ENCODE results near the gene PPID. TPM values are rescaled to one million over a fixed set of nuclear protein-coding genes. Genes with fewer than 3 reads are reported as not detected.
"Not testable (repeated sequence)": the region's sequence is repeated elsewhere in the genome, so short reads cannot be mapped to it uniquely, and the experiment has no call there.

PPID gene
- polyA plus RNA-seq, 1 donor = 43.6 TPM

DNA sequence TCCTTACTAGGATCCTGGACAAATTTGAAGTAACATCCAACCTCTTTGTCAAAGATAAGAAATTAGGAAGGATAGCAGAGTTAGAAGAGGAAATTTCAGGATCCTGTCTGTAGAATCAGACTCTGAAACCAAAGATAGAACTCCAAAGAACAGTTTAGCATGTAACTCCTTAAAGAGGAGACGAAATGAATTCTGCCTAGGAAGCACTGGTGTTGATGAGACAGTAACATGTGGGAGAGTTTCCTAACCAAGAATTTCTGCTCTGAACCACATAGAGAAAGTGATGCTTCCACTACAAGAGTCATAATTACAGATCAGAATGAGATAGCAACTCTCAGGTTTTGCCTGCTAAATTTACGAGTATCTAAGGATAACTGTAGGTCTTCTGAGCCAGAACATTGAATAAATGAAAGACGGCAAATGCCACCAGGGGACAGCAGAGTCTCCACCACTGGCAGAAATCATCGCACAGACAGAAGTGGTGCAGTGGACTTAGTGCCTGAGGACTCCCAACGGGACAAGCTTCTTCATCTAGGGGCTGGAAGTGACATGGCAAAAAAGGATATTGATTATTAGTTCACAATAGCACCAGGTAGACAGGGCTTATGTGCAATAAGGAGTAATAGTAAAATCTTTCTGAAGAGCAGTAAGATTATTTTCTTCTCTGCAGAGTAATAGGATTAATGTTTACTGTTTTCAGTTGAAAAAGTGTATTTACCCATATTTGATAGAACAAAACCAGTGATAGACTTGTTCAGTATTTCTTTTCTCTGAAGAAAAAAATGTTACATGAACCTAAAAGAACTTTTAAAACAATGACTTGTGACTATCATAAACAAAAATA lies 6.7 kb upstream of the PPID start:
- DNase-seq (ENCODE audit: low read depth) = no peak

DNA sequence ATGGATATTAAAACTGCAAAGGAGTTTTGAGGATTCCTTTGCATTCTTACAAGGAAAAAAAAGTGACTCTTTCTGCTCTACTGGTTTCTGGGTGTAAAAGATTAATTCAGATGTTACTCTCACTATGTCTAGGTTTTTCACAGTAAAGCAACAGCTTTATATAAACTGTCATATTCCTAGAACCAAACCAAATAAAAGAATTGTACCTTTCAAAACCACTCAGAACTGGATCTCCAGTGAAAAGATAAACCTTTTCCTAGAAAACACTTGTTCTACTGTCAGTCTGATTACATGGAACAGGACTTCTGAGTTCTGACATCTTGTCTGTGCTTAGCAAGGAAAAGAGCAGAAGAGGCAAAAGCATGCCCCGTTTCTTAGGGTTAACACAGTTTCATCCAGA lies 5.0 kb upstream of the PPID start:
- no peak for DNase-seq (ENCODE audit: low read depth)

DNA sequence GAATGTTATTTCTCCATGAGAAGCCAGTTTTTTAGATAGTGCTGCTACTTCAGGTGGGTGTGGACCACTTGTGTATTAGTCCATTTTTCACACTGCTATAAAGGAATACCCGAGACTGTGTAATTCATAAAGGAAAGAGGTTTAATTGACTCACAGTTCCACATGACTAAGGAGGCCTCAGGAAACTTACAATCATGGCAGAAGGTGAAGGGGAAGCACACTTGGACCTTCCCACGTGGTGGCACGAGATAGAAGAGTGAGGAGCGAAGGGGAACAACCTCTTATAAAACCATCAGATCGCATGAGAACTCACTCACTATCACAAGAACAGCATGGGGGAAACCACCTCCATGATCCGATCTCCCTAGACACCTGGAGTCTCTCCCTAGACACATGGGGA lies 3.4 kb upstream of the PPID start:
- no peak for DNase-seq (ENCODE audit: low read depth)

DNA sequence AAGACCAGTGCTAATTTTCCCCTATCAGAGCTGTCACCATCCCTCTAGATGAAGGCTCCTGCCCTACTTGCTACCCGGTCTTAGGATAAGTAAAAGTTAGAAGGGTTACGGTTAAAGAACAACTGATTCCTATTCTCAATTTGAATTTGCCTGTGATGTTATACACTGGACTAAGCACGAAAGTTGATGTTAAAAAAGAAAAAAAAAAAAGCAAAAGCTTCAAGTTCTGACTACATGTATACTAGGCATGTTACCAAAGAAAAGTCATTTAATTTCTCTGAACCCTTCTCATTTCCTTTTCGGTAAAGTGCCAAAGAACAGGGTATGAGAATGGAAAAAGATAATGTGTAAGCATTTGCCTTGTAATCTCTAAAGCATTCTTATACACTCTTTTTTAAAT lies 1.4 kb upstream of the PPID start:
- DNase-seq (ENCODE audit: low read depth) = no peak

DNA sequence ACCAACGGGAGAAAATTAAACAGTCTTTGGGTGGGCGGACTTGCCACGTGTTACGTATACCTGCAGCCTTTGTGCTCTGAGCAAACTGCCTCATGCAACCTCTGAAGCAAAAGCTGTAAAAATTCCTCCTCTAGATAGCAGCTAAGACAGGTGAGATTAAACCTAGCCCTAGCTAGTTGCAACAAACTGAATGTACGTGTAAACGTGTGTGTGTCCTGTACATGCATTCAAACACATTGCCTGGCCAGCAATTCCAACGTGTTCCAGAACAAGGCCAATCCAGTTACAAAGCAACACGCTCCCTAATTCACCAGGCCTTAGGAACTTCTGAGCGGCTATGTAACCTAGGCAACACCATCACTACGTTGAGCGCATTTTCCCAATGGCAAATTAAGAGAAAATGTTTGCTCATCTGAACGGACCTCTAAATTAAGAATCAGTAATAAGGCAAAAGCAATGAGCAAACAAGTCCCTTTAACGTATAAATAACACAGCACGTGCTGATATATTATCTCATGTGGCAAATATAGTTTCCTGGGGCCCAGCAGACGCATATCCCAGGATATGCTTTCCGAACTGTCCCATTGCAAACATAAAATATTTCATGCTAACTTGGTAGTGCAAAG lies 792 bp downstream of the PPID start:
- DNase-seq (ENCODE audit: low read depth) = peak; percentile 5

GRCh38 chr4:158721680-158722079 lies 1.5 kb downstream of the PPID start:
- DNase-seq (ENCODE audit: low read depth) = no peak

DNA sequence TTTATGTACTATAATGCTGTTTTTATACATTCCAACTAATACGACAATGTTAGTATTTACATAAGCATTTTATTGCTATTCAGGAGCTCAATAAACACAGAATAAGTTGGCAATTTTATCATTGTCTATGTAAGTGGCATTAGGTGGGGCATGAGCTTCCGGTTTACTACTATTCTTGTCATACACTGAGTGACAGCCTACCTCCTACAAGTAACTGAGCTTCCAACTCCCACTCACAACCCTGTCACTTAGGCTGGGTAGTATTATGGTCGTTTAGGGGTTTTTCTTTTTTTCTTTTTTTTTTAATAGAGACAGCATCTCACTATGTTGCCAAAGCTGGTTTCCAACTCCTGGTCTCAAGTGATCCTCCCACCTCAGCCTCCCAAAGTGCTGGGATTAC lies 7.4 kb downstream of the PPID start:
- DNase-seq (ENCODE audit: low read depth) = no peak

DNA sequence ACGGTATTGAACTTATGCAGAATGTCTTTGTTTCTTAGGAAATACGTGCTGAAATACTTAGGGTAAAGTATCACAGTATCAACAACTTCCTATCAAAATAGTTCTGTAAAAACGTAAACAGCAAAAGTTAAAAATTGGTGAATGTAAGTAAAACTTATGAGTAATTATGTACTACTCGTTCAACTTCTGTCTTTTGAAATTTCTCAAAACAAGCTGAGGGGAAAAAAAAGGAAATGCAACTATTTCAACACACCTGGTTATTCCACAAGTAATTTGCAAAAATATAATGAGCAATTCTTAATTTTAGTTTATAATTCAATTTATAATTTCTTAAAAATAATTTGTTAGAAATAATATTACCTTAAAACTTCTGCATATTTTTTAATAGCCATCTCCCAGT lies 8.3 kb downstream of the PPID start:
- no peak for DNase-seq (ENCODE audit: low read depth)

- DNase-seq (ENCODE audit: low read depth) = not testable (repeated sequence)
These were observed 10.6 kb downstream of the PPID start for GRCh38 chr4:158712622-158713021.

- no peak for DNase-seq (ENCODE audit: low read depth)
These were observed 12.4 kb downstream of the PPID start for GRCh38 chr4:158710814-158711213.

DNA sequence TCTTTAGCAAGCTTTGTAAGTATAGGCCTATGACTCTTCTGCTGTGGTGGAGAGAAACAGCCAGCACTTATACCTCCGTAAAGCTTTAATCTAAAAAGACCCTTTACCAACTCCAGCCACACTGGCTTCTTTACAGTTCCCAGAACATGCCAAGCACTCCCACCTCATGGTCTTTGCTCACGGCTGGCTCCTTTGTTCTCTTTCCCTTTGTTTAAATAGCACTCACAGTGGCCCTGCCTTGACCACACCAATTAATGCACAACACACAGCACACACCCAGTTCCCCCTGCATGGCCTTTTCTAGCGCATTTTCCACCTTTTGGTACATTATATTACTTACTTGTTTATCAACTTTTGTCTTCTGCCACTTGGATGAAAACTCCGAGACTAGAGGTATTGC lies 18.9 kb downstream of the PPID start:
- DNase-seq (ENCODE audit: low read depth) = no peak

DNA sequence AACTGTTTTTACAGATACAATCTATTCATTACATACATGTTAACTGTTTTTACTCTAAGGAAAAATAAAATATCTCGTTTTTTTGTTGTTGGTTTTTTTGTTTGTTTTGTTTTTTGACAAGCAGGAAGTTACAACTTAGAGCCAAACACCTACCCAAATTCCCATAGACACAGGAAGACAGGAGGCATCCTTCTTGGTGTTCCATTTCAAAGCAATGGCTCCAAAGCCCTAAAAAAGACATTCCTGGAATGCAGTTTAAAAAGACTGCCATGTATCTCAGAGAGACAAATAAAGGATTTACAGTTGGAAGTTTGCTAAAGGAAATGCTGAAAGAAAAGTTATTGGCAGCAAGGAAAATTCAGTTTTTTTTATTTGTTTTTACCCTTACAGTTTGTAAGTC lies 34.4 kb downstream of the PPID start:
- DNase-seq (ENCODE audit: low read depth) = no peak

- no peak for DNase-seq (ENCODE audit: low read depth)
These were observed 41.1 kb downstream of the PPID start for GRCh38 chr4:158682066-158682465.

GRCh38 chr4:158681629-158682028 lies 41.6 kb downstream of the PPID start:
- no peak for DNase-seq (ENCODE audit: low read depth)

DNA sequence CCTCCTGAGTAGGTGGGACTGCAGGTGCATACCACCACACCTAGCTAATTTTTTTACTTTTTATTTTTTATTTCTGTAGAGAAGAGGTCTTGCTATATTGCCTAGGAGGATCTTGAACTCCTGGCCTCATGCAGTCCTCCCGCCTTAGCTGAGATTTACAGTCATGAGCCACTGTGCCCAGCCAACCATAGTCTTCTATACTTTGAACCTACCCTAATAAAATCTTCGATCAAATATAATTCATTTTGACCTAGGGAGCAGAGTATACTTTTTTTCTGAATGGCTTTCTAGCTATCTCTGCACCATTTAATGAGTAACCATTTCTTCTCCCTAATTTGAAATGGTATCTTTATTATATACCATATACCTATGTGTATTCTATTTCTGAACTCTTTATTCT lies 44.4 kb downstream of the PPID start:
- DNase-seq (ENCODE audit: low read depth) = no peak

- DNase-seq (ENCODE audit: low read depth) = no peak
These were observed 47.1 kb downstream of the PPID start for GRCh38 chr4:158676076-158676475.

DNA sequence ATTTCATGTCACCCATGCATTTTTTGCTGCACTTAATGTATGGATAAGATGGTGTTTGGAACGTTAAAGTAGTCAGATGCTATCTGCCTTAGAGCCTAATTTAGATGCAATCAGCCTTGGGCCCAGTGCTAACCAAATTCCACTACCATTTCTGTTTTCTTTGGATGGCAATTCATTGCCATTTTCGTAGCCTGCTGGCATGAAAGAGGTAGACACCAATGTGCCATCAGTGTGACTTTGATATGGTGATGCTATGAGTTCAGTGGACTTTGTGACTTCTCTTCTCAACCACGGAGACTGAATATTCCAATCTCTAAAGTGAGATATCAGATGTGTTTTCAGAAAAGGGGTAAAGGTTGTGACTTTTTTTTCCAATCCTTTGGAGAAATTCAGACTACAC lies 49.6 kb downstream of the PPID start:
- no peak for DNase-seq (ENCODE audit: low read depth)

DNA sequence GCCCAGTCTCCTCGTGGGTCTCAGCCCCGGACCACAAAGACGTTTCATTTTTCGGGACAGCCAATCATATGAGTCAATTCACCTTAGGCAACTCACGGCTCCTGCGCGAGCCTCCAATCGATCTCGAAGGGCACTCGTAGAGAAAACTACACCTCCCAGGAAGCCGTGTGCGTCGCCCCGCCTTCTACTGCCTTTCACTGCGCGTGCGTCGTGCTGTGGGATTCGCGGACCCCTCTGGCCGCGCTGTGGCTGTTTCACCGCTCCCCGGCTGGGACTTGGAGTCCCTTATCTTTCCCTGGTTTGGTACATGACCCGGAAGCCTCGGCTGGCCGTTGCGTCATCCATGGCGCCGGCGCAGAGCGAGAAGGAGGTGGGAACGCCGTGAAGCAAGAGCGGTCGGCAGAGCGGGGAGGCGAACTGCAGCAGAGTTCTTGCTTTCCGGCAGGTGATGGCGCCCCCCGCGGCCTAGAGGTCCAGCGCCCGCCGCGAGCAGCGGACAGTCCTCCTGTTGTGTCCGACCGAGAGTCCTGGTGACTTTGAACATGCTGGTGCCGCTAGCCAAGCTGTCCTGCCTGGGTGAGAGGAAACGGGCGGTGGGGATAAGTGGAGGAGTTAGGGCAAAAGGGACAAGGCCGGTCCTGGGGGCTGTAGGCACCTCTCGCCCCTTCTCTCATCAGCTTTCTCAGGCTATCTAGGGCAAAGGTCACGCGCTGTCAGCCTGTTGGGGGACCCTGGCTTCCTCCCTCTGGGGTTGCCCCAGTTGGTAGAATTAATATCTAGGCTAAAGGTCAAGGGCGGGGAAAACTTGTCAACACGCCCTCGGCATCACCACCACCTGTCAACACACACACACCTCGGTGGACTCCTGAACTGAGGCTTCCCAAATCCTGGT lies 51.0 kb downstream of the PPID start, which contains the start of gene ETFDH:
TSS of gene ETFDH (plus strand) at position 382 of the 892 bp plus-strand sequence. CDS start at position 543, 161 bp downstream.
- DNase-seq (ENCODE audit: low read depth) = peak; percentile 97

DNA sequence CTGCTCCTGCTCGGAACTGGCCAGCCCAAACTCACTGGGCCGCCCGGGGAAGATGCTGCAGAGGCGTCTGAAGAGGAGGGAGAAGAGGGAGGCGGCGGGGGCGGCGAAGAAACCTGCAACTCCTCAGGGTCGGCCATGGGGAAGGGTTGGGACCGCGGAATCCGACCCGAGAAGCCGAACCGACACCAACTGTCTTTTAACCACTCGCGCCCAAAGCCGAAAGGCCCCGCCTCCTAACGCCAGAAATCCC lies 51.6 kb downstream of the PPID start, which contains the start of gene C4orf46:
TSS of gene C4orf46 (minus strand) at position 223 of the 250 bp plus-strand sequence. CDS start at position 137, 86 bp downstream.
- DNase-seq (ENCODE audit: low read depth) = no peak

DNA sequence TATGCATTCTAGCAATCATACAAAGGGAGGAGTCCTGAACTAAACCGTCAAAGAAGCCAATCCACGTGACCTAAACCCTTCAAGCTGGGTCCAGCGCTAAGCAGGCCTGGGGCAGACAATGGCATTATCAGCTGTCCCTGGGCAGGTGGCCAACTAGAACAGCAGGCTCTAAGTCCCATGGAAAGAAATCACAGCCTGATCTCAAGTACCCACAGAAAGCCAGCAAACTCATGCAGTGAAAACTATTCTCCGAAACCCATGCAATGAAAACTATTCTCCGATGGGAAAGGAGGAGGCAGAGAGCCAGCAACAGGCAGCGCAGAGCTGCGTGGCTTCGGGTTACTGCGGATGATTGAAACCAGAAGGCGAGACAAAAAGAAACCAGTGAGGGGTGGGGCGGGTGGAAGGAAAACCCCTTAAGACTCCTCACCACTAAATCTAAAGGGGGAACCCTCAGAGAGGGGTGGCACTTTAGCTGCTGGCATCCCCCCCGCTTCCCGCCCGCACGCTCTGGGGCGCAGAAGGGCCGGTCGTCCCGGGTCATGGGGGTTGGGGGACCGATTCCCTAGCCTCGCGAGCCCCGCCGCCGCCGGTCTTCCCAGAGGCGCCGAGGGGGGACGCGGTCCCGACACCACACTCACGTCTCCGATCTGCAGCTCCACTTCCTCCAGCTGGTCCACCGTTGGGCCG lies 52.1 kb downstream of the PPID start:
- DNase-seq (ENCODE audit: low read depth) = peak; percentile 46

DNA sequence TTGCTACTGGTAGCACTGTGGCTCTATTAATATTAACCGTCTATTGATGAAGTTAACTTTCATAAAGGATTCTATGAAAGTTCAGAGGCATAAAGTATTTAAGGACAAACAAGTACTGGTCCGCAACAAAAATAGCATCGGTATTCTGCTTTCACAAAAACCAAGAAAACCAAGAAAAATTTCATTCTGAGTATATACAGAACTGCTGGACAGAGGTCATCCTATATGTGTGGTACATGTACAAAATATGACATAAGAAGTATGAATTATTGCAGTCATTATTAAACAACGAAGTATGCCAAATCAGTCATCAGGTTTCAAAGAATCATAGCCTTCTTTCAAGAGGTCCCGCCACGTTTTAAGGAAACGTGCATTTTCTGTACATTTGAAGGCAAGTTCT lies 53.9 kb downstream of the PPID start:
- no peak for DNase-seq (ENCODE audit: low read depth)

- DNase-seq (ENCODE audit: low read depth) = no peak
These were observed 55.5 kb downstream of the PPID start for GRCh38 chr4:158667651-158668198.

All from forelimb muscle (tissue), 1 donor.